GM23338 (cell line): ENCODE measurements around the gene CRPPA. TPM values are rescaled to one million over a fixed set of nuclear protein-coding genes. Genes with fewer than 3 reads are reported as not detected.

ENCODE experiments used
- ATAC-seq: fragments of 200-7000 bp; cut with Tn5 transposase; 3 replicates; pipeline ENCODE4 v1.9.1; 2020
- DNase-seq: peaks from one replicate; pipeline ENCODE4 v3.0.0-alpha.2; 2015; ENCODE audit warnings: low spot score
- H2AFZ ChIP-seq: fragments of 200-600 bp; sonication (generic); 2 replicates; pipeline ENCODE4 v1.8.0; 2016; ENCODE audit warnings: antibody characterized with exemption, mild to moderate bottlenecking, moderate library complexity
- H3F3A ChIP-seq: fragments of 200-600 bp; sonication (generic); replicated peaks from 2 replicates; pipeline ENCODE4 v1.8.0; 2017; ENCODE audit warnings: antibody characterized with exemption, mixed run types, low read depth
- H3K27ac ChIP-seq: fragments of 200-600 bp; sonication (generic); 2 replicates; pipeline ENCODE4 v1.6.1; 2016; ENCODE audit warnings: low read depth
- H3K27me3 ChIP-seq: fragments of 200-600 bp; sonication (generic); 2 replicates; pipeline ENCODE4 v1.8.0; 2016; ENCODE audit warnings: mild to moderate bottlenecking, mixed run types, moderate library complexity; ENCODE audit not compliant: insufficient read depth
- H3K36me3 ChIP-seq: fragments of 200-600 bp; sonication (generic); 2 replicates; pipeline ENCODE4 v1.8.0; 2016; ENCODE audit warnings: mild to moderate bottlenecking; ENCODE audit not compliant: insufficient read depth
- H3K4me1 ChIP-seq: fragments of 200-600 bp; sonication (generic); 2 replicates; pipeline ENCODE4 v1.8.0; 2016; ENCODE audit warnings: mild to moderate bottlenecking, moderate library complexity; ENCODE audit not compliant: insufficient read depth
- H3K4me2 ChIP-seq: fragments of 200-600 bp; sonication (generic); 2 replicates; pipeline ENCODE4 v1.7.1; 2017; ENCODE audit warnings: mixed run types
- H3K4me3 ChIP-seq: fragments of 200-600 bp; sonication (generic); 2 replicates; pipeline ENCODE4 v1.6.1; 2016; ENCODE audit warnings: mixed run types
- H3K79me2 ChIP-seq: fragments of 200-600 bp; sonication (generic); replicated peaks from 2 replicates; pipeline ENCODE4 v1.8.0; 2017; ENCODE audit warnings: mild to moderate bottlenecking; ENCODE audit not compliant: insufficient read depth
- H3K9me2 ChIP-seq: fragments of 200-600 bp; sonication (generic); 2 replicates; pipeline ENCODE4 v1.8.0; 2017; ENCODE audit not compliant: insufficient read depth
- H4K20me1 ChIP-seq: fragments of 200-600 bp; sonication (generic); replicated peaks from 2 replicates; pipeline ENCODE4 v1.8.0; 2017; ENCODE audit warnings: mild to moderate bottlenecking; ENCODE audit not compliant: insufficient read depth
- H3K27ac Mint-ChIP-seq: 2 replicates; pipeline ENCODE4 v1.8.0; 2020; ENCODE audit warnings: inconsistent platforms, mild to moderate bottlenecking, moderate library complexity, mixed read lengths
- H3K27me3 Mint-ChIP-seq: 3 replicates; pipeline ENCODE4 v1.8.0; 2022; ENCODE audit warnings: low read depth, mild to moderate bottlenecking, moderate library complexity, mixed read lengths, inconsistent platforms; ENCODE audit not compliant: insufficient read depth, poor library complexity
- H3K36me3 Mint-ChIP-seq: 3 replicates; pipeline ENCODE4 v1.8.0; 2021; ENCODE audit warnings: low read depth, mild to moderate bottlenecking, inconsistent platforms, moderate library complexity, mixed read lengths
- H3K4me1 Mint-ChIP-seq: 3 replicates; pipeline ENCODE4 v1.8.0; 2020; ENCODE audit warnings: mild to moderate bottlenecking, inconsistent platforms, mixed read lengths
- H3K4me3 Mint-ChIP-seq: 3 replicates; pipeline ENCODE4 v1.8.0; 2021; ENCODE audit warnings: moderate library complexity, mild to moderate bottlenecking, inconsistent platforms, mixed read lengths
- H3K9me3 Mint-ChIP-seq: 3 replicates; pipeline ENCODE4 v1.8.0; 2020; ENCODE audit warnings: moderate library complexity, mild to moderate bottlenecking, inconsistent platforms, mixed read lengths
- CREB1 ChIP-seq: fragments of 250-450 bp; sonication (Bioruptor Pico); IDR thresholded peaks from 2 replicates; pipeline ENCODE4 v1.5.0; 2020; ENCODE audit warnings: low read depth, mild to moderate bottlenecking, moderate library complexity
- CTCF ChIP-seq, 2 experiments: fragments of 200-600 bp in 1 of 2; sonication (generic) in 1 of 2; conservative IDR thresholded peaks; 2 replicates each; pipeline versions ENCODE4 v1.5.1 to v1.6.1; 2016 to 2017; ENCODE audit warnings: antibody characterized with exemption in 2 of 2, low read depth in 2 of 2, mild to moderate bottlenecking in 2 of 2, moderate library complexity in 1 of 2
- ETS1 ChIP-seq: IDR thresholded peaks from 2 replicates; pipeline ENCODE4 v1.6.1; 2016; ENCODE audit warnings: antibody characterized with exemption
- EZH2 ChIP-seq: fragments of 200-600 bp; sonication (generic); IDR thresholded peaks from one replicate; pipeline ENCODE4 v1.8.0; 2017; ENCODE audit warnings: antibody characterized with exemption, mild to moderate bottlenecking, low read depth; ENCODE audit not compliant: unreplicated experiment
- EZH2phosphoT487 ChIP-seq: fragments of 200-600 bp; sonication (generic); IDR thresholded peaks from one replicate; pipeline ENCODE4 v1.8.1; 2018; ENCODE audit warnings: antibody characterized with exemption; ENCODE audit not compliant: unreplicated experiment
- JUNB ChIP-seq: IDR thresholded peaks from one replicate; pipeline ENCODE4 v1.6.1; 2016; ENCODE audit warnings: antibody characterized with exemption; ENCODE audit not compliant: unreplicated experiment
- NANOG ChIP-seq: IDR thresholded peaks from 2 replicates; pipeline ENCODE4 v1.6.1; 2016; ENCODE audit warnings: antibody characterized with exemption, borderline replicate concordance
- POLR2AphosphoS5 ChIP-seq: IDR thresholded peaks from 2 replicates; pipeline ENCODE4 v1.6.1; 2016; ENCODE audit warnings: antibody characterized with exemption, low read depth
- REST ChIP-seq: IDR thresholded peaks from one replicate; pipeline ENCODE4 v1.6.1; 2018; ENCODE audit warnings: antibody characterized with exemption; ENCODE audit not compliant: unreplicated experiment
- STAT1 ChIP-seq: IDR thresholded peaks from one replicate; pipeline ENCODE4 v1.6.1; 2016; ENCODE audit warnings: antibody characterized with exemption; ENCODE audit not compliant: unreplicated experiment
- ZNF114 ChIP-seq: fragments of 250-450 bp; sonication (Bioruptor Pico); IDR thresholded peaks from 2 replicates; pipeline ENCODE4 v1.5.0; 2020; ENCODE audit warnings: mild to moderate bottlenecking, moderate library complexity
- ZNF331 ChIP-seq: fragments of 250-450 bp; sonication (Bioruptor Pico); IDR thresholded peaks from 2 replicates; pipeline ENCODE4 v1.5.0; 2020; ENCODE audit warnings: low read depth, mild to moderate bottlenecking, moderate library complexity
- ZNF462 ChIP-seq: fragments of 250-450 bp; sonication (Bioruptor Pico); IDR thresholded peaks from 2 replicates; pipeline ENCODE4 v1.5.0; 2020; ENCODE audit warnings: mild to moderate bottlenecking, moderate library complexity
- polyA plus RNA-seq: library from polyadenylated mRNA; unstranded; fragments of >200 nt; fragmentation: Nextera tagmentation; extraction: Ambion mirVana; gene quantifications from 2 replicates; pipeline ENCODE4 v1.2.1, GENCODE V29; 2016
- total RNA-seq: library from RNA; depleted of rRNA; stranded (reverse); fragments of >200 nt; shearing (Covaris generic); gene quantifications from 2 replicates; pipeline ENCODE4 v1.2.3, GENCODE V29; 2014

Gene CRPPA
- total and polyA plus RNA-seq, 2 experiments from 2014 or later = 0.45 to 0.73 TPM

GRCh38 chr7:16416289-16417282, 4.8 kb downstream of the CRPPA start:
- no peak overlapping the region for H3K27ac ChIP-seq
- Mint-ChIP-seq H3K4me1 (peaks cover 3% of the 10 kb centered on the region; the same call in 2 of the 3 replicates), H3K4me3 (no peak overlapping the region), H3K27me3 (peaks cover 13% of the 10 kb centered on the region), H3K9me3 (no peaks in the 10 kb centered on the region; the same call in 2 of the 3 replicates), H3K36me3 (no peaks in the 10 kb centered on the region), H3K27ac (no peak overlapping the region)
- no peak for DNase-seq
- peaks cover 12% of the 10 kb centered on the region for H3K27me3 ChIP-seq
- no peak for ATAC-seq
- no peaks in the 10 kb centered on the region for H3F3A ChIP-seq
- no peaks in the 10 kb centered on the region for H3K79me2 ChIP-seq
- TF ChIP-seq REST (no peak), EZH2phosphoT487 (no peak), ETS1 (no peak), CTCF (conservative IDR thresholded peaks at IDR 0.05; ENCODE audit: low read depth in 2 of 2) (no peak), POLR2AphosphoS5 (no peak), EZH2 (no peak), ZNF462 (no peak), JUNB (no peak), STAT1 (no peak), ZNF331 (no peak), NANOG (no peak), ZNF114 (CRISPR knock-in tag) (no peak), CREB1 (CRISPR knock-in tag) (no peak)
- H3K4me3 ChIP-seq = no peak overlapping the region
- no peak overlapping the region for H3K4me2 ChIP-seq
- no peaks in the 10 kb centered on the region; the same call in 1 of the 2 replicates for H3K4me1 ChIP-seq
- H3K9me2 ChIP-seq = no peaks in the 10 kb centered on the region
- no peaks in the 10 kb centered on the region for H3K36me3 ChIP-seq
- H4K20me1 ChIP-seq = no peaks in the 10 kb centered on the region
- no peak overlapping the region for H2AFZ ChIP-seq
